ENCODE measurements around the gene DDX42.

GRCh38 chr17:63832014-63832413 lies 58.0 kb downstream of the DDX42 start:
- TF ChIP-seq ZNF384 (IDR thresholded peaks at IDR 0.05) (no peak), SP1 (IDR thresholded peaks at IDR 0.05) (no peak), FOXK2 (IDR thresholded peaks at IDR 0.05) (no peak), TARDBP (IDR thresholded peaks at IDR 0.05) (no peak), SUZ12 (IDR thresholded peaks at IDR 0.05) (no peak), BHLHE40 (IDR thresholded peaks at IDR 0.05; ENCODE audit: borderline replicate concordance) (no peak), NFRKB (IDR thresholded peaks at IDR 0.05) (no peak), FOXA1 (IDR thresholded peaks at IDR 0.05) (no peak), CTBP1 (IDR thresholded peaks at IDR 0.05; ENCODE audit: borderline replicate concordance) (no peak), ELF4 (IDR thresholded peaks at IDR 0.05) (no peak)

All from HEK293T (cell line).